GM19467 (cell line): ENCODE data around the gene MICAL2.

Experiments
- ATAC-seq: cut with Tn5 transposase; IDR thresholded peaks from one replicate; pipeline ENCODE4 v1.9.1; 2021; ENCODE audit warnings: mild to moderate bottlenecking, moderate library complexity; ENCODE audit not compliant: unreplicated experiment

The MICAL2 gene

GRCh38 chr11:12077535-12078280 lies 32.7 kb upstream of the MICAL2 start:
- ATAC-seq, result no peak

DNA sequence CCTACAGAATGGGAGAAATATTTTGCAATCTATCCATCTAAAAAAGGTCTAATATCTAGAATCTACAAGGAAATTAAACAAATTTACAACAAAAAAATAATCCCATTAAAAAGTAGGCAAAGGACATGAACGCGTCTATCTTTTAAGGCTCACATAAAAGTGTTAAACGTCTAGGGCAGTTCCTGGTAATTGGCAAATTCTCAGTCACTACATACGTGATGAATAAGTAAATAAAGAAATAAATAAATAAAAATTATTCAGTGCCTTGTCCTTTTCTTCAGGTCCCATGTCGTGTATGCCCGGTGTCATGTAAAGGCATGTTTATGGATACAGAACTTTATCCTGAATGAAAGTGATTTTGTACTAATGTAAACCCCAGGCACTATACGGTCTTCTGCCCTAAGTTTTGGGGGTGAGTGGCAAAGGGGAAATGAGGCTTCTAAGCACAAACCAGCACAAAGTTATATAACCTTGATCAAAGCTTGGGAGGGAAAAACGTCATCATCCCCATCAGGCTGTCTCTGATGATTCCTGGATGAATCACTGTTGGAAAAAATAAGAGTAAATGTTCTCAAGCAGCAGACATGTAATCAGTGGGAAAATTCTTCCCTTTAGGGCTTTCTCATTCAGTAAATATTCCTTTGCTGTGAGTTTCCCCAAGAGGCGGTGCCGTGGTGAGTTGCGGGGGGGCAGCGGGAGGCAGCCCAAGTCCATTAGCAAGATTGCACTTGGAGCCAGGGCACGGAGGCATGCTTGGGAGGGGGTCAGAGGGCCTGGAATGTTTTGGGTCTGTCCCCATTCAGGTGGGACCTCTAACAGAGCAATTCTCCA lies 30.4 kb upstream of the MICAL2 start:
- ATAC-seq, result no peak

- no peak for ATAC-seq
Measured at GRCh38 chr11:12083380-12083779, 27.0 kb upstream of the MICAL2 start.

DNA sequence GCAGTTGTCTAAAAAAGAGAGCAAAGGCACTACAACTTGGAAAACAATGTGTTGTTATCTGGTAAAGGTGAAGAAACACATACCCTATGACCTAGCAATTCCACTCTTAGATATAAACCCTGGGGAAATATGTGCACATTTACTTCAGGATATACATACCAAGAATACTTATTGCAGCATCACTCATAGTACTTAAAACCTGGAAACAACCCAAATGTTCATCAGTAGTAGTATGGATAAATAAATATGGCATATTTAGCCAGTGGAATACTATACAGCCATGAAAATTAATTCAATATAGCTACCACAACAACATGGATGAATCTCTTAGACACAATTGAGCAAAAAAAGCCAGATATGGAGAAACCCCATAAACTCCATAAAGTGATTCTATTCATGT lies 26.1 kb upstream of the MICAL2 start:
- no peak for ATAC-seq

DNA sequence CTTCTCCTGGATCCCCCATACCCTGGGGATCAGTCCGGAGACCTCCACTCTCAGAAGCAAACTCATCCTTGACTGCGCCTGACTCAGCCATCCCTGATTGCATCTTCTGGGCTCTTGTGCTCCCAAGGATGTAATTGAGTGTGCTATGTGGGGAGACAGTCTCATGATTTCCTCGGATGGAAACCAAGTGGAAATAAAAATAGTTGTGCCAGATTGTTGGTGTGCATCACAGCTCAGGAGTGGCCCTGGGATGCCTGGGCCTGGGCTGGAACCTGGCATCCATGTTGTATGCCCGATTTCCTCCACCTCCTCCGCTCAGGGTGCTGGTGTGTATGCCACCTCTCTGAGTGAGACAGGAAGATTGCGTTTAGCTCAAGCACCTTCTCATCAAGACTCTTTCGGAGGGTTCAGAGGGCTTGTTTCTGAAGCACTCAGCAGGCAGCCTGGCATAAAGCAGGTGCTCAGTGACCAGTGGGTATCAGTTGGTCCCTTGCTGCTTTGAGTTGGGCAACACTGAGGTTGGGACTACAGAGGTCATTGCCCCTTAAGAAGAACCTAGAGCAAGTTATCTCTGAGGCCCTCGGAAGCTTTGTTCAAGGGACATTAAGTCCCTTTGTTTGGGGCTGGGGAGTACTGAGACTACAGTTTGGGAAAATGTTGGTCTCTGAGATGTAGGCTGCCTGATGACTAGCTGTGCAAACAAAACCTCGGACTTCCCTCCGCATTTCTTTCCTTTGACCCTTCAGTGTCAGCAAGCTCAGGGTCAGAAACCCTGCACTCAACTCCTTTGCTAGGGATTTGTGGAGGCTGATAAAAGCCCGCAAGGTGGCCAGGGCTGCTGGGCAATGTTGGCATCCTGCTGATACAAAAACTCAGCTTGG lies 24.8 kb upstream of the MICAL2 start:
- no peak for ATAC-seq

DNA sequence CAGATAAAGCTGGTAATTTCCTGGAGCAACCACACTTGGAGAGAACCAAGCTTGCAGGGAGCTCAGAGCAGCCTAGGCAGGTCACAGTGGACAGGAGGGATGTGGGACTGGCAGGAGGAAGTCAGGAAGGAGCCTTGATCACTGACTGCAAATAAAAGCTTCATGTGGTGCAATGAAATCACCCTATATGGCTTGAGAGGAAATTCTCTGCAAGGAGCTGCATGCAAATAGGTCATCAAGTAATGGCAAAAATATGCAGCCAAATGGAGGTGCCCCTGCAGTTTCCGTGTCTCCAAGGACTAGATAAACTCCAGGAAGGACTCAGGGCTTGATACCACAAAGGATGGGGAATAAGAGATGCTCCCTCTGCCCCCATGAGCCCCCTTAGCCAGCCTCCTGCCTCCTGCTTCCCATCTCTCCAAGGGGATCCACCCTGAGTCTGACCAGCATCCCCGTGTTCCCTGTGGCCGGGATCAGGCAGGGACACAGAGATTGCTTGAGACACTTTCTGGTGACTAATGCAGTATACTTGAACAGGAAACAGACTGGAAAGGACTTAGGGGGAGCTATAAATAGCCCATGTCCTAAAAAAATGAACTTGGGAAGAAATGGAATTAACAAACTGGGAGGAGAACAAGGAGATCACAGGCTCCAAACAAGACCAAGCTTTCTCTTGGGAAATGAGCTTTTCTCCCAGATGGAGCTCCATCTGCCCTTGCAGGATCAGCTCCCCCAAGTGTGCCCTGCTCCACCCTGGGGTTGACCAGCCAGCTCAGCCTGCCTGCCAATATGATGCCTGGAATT lies 23.9 kb upstream of the MICAL2 start:
- ATAC-seq, result no peak

- ATAC-seq, result no peak
Measured at GRCh38 chr11:12087075-12088004, 23.1 kb upstream of the MICAL2 start.

DNA sequence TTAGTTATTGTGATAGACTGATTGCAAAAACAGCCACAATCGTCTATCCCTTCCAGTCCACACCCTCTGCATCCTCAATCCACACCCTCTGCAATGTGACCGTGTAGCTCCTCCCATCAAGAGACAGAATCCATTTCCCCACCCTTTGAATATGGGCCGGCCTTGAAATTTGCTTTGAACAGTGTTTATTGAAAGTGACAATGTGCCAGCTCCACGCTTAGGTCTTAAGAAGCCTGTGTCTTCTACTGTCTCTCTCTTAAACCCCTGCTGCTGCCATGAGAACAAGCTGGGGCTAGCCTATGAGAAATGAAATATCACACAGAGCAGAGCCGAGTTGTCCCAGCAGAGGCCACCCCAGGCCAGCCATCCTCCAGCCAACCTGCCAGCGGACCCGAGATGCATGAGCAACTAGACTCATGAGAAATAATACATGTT lies 22.3 kb upstream of the MICAL2 start:
- ATAC-seq, result no peak

DNA sequence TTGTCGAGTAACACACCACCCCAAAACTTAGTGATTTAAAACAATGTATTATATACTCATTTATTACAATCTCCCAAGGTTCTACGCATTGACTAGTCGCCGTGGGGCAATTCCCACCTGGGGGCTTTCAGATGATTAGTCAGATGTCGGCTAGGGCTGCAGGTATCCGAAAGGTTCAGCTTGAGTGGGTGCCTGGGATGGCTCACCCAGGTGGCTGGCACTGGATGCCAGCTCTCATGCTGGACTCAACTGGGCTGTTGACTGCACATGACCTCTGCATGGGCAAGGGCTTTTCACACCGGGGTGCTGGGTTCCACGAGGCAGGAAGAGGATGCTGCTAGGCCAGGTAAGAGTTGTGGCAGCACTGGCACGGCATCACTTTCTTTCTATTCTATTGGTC lies 21.9 kb upstream of the MICAL2 start:
- no peak for ATAC-seq

DNA sequence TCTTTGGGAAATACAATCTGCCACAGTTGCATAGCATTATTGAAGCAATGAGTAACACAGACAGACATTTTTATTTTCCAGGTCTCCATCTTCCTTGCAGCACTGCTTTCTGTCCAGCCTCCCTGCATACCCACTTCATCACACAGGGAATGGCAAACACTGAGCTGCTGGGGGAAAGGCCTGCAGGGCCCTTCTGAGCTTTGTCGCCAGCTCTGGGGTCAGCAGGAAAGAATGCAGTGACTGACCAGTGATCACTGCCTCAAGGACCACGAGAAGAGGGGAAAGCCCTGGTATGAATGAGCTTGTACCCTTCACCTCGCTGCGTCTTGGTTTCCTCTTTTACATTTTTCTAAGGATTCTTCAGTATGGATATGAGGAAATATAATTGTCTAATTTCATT lies 21.3 kb upstream of the MICAL2 start:
- no peak for ATAC-seq

DNA sequence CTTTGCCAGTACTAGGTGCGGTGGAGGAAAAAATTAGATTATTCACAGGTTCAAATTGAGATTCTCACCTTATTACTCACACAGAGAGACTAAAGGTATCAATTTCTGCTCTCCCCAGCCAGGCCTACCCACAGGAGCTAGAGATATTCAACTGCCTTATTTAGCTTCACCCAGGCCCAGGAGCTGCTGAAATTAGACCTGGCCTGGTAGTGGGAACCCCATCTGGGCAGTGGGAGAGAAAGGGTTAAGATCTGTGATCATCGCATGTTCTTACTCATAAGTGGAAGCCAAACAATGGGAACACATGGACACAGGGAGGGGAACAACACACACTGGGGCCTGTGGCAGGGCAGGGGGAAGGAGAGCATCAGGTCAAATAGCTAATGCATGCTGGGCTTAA lies 20.9 kb upstream of the MICAL2 start:
- ATAC-seq, result no peak

- ATAC-seq, result no peak
Measured at GRCh38 chr11:12090061-12090591, 20.3 kb upstream of the MICAL2 start.

GRCh38 chr11:12090761-12091258 lies 19.6 kb upstream of the MICAL2 start:
- ATAC-seq, result no peak

GRCh38 chr11:12091956-12092558 lies 18.3 kb upstream of the MICAL2 start:
- ATAC-seq, result no peak

DNA sequence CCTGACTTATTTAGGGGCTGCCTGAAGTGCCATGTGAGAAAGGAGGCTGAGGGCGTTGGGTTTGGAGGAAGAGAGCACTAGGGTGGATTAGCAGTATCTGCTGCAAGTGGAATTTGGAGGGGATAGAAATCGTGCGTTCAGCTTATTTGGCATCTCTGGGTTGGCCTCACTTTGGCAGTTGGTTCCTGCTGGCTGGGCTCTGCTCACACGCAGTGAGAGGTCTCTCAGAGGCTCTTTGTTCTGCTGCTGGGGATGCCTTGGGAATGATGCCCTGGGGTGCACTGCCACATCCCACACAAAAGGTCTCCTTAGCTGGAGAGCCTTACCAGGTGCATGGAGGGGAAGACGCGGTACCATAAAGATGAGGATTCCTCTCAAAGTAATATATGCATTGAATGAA lies 17.7 kb upstream of the MICAL2 start:
- no peak for ATAC-seq

- no peak for ATAC-seq
Measured at GRCh38 chr11:12094872-12095800, 15.3 kb upstream of the MICAL2 start.

- no peak for ATAC-seq
Measured at GRCh38 chr11:12097219-12097618, 13.2 kb upstream of the MICAL2 start.
